HepG2 (cell line): ENCODE measurements around the gene VCL. TPM values are rescaled to one million over a fixed set of nuclear protein-coding genes. Genes with fewer than 3 reads are reported as not detected.

Experiments used
- ATAC-seq: fragments of 200-7000 bp; cut with Tn5 transposase; 3 replicates; pipeline ENCODE4 v1.9.1; 2020; ENCODE audit warnings: mild to moderate bottlenecking, moderate library complexity
- BruUV-seq: library from RNA; stranded (reverse); fragments of 400-500 nt; replicated peaks from 2 replicates; lab custom pipeline; 2021; lab: Mats Ljungman, UMichigan
- CTCF ChIA-PET: fragments of 300-600 bp; formaldehyde crosslinking; extraction: SDS; loops from one replicate; lab custom pipeline; 2021; ENCODE audit warnings: low total read pairs, inconsistent platforms, low intra/inter-chr PET ratio; lab: Yijun Ruan, JAX
- POLR2A ChIA-PET: fragments of 350-600 bp; sonication (Branson Sonifier 250); formaldehyde crosslinking; loops from one replicate; lab custom pipeline; 2020; ENCODE audit warnings: antibody characterized with exemption, inconsistent platforms; lab: Yijun Ruan, JAX
- DNase-seq: peaks from one replicate; pipeline ENCODE4 v3.0.0-alpha.2; 2015; ENCODE audit warnings: low spot score
- FAIRE-seq: peaks from 3 replicates; lab custom pipeline; 2011; peaks lifted over from hg19 to GRCh38; lab: Jason Lieb, UNC
- H2AFZ ChIP-seq: one replicate; pipeline ENCODE4 v1.6.1; 2011; ENCODE audit warnings: low read length, inconsistent platforms
- H3K27ac ChIP-seq: fragments of 300-600 bp; 3 replicates; pipeline ENCODE4 v1.8.0; 2011; ENCODE audit warnings: mixed run types, mild to moderate bottlenecking, mixed read lengths, low read length, inconsistent platforms; ENCODE audit not compliant: insufficient read depth; ENCODE audit errors: extremely low read length
- H3K27me3 ChIP-seq, 2 experiments: fragments of 200-600 bp in 1 of 2; 2 replicates in 1 of 2; 3 replicates in 1 of 2; pipeline versions ENCODE4 v1.6.0 to v1.8.0; 2011; ENCODE audit warnings: low read length in 2 of 2, mild to moderate bottlenecking in 2 of 2, moderate library complexity in 2 of 2, inconsistent platforms in 1 of 2; ENCODE audit not compliant: insufficient read depth in 2 of 2, control insufficient read depth in 1 of 2
- H3K36me3 ChIP-seq, 2 experiments: fragments of 200-600 bp in 1 of 2; replicated peaks in 1 of 2; 2 replicates in 1 of 2; 3 replicates in 1 of 2; pipeline versions ENCODE4 v1.5.1 to v1.8.0; 2011; ENCODE audit warnings: low read length in 2 of 2, inconsistent platforms in 1 of 2; ENCODE audit not compliant: insufficient read depth in 2 of 2, control insufficient read depth in 1 of 2
- H3K4me1 ChIP-seq: 2 replicates; pipeline ENCODE4 v1.5.1; 2012; ENCODE audit warnings: low read length, inconsistent platforms; ENCODE audit not compliant: insufficient read depth
- H3K4me2 ChIP-seq: 2 replicates; pipeline ENCODE4 v1.6.0; 2011; ENCODE audit warnings: low read depth, low read length, inconsistent platforms
- H3K4me3 ChIP-seq, 3 experiments: fragments of 200-600 bp in 1 of 3; sonication (generic), shearing (Covaris generic) in 1 of 3; replicated peaks in 1 of 3; 2 replicates each; pipeline ENCODE4 v1.5.1; 2011 to 2016; ENCODE audit warnings: low read length in 3 of 3, inconsistent platforms in 2 of 3, low read depth in 2 of 3, mild to moderate bottlenecking in 2 of 3, control low read depth in 1 of 3, mixed read lengths in 1 of 3; ENCODE audit not compliant: insufficient read depth in 1 of 3
- H3K79me2 ChIP-seq: one replicate; pipeline ENCODE4 v1.6.1; 2011; ENCODE audit warnings: low read length, inconsistent platforms; ENCODE audit not compliant: insufficient read depth
- H3K9ac ChIP-seq: 2 replicates; pipeline ENCODE4 v1.6.0; 2011; ENCODE audit warnings: mild to moderate bottlenecking, low read depth, low read length, inconsistent platforms; ENCODE audit not compliant: insufficient read depth
- H3K9me3 ChIP-seq: 2 replicates; pipeline ENCODE4 v1.5.1; 2012; ENCODE audit warnings: mild to moderate bottlenecking, low read length
- H4K20me1 ChIP-seq: 2 replicates; pipeline ENCODE4 v1.6.0; 2011; ENCODE audit warnings: inconsistent platforms, mild to moderate bottlenecking, low read length, moderate library complexity; ENCODE audit not compliant: insufficient read depth
- ETV5 ChIP-seq: IDR thresholded peaks from 2 replicates; pipeline ENCODE4 v1.6.1; 2018; ENCODE audit warnings: missing biosample characterization, missing genetic modification reagents, inconsistent platforms, borderline replicate concordance
- KAT2B ChIP-seq: fragments of 150-350 bp; IDR thresholded peaks from 2 replicates; pipeline ENCODE4 v1.6.1; 2014; ENCODE audit warnings: low read depth, low read length, borderline replicate concordance
- POGZ ChIP-seq: sonication (generic); formaldehyde crosslinking; IDR thresholded peaks from 2 replicates; pipeline ENCODE4 v1.4.0; 2020; ENCODE audit warnings: mild to moderate bottlenecking, missing genetic modification reagents
- TCF7 ChIP-seq: sonication (generic); IDR thresholded peaks from 2 replicates; pipeline ENCODE4 v1.6.1; 2016; ENCODE audit warnings: antibody characterized with exemption, low read depth
- TFE3 ChIP-seq: IDR thresholded peaks from 2 replicates; pipeline ENCODE4 v1.6.1; 2016
- ZNF512 ChIP-seq: sonication (generic); formaldehyde crosslinking; IDR thresholded peaks from 2 replicates; pipeline ENCODE4 v1.4.0; 2020; ENCODE audit warnings: mild to moderate bottlenecking, missing genetic modification reagents
- ZNF563 ChIP-seq: sonication (generic); formaldehyde crosslinking; IDR thresholded peaks from 2 replicates; pipeline ENCODE4 v1.8.0; 2022; ENCODE audit warnings: mild to moderate bottlenecking, moderate library complexity, missing genetic modification reagents
- WGBS: methylation state at CpG from one replicate; pipeline ENCODE4 v1.1.6; 2017; ENCODE audit warnings: low lambda C conversion rate; 5-methylcytosine and 5-hydroxymethylcytosine counted together
- in situ Hi-C: cut with HindIII; loops from 2 replicates; pipeline ENCODE4 v1.10.0; 2017; ENCODE audit warnings: low pct_unique_long_range_greater_than_20kb; ENCODE audit not compliant: extremely low pct_ligation_motif_present
- intact Hi-C: fragments of 100-400 bp; cut with micrococcal nuclease; formaldehyde crosslinking; loops from one replicate; pipeline ENCODE4 v1.10.0; 2022; ENCODE audit not compliant: unreplicated experiment
- polyA plus RNA-seq, 8 experiments: library from polyadenylated mRNA; depleted of rRNA in 3 of 8; stranded (reverse) in 7 of 8; unstranded in 1 of 8; fragments of >200 nt; fragmentation: Illumina TruSeq in 4 of 8; extraction: Trizol in 4 of 8; gene quantifications; 2 replicates each; pipeline versions ENCODE4 v1.2.1 to v1.2.3, GENCODE V29; 2011 to 2016; ENCODE audit warnings: low read depth in 4 of 8, missing spikeins in 1 of 8, mixed read lengths in 1 of 8; ENCODE audit not compliant: insufficient read depth in 1 of 8
- total RNA-seq, 5 experiments: library from RNA; depleted of rRNA; stranded (reverse); fragments of >200 nt; fragmentation: Illumina TruSeq; extraction: Trizol; gene quantifications; 2 replicates each; pipeline ENCODE4 v1.2.3, GENCODE V29; 2016; ENCODE audit warnings: low read depth in 1 of 5
- TF ChIP-seq, protein P1 (sequence below): sonication (generic); formaldehyde crosslinking; IDR thresholded peaks from 2 replicates; pipeline ENCODE4 v1.5.0; 2020; ENCODE audit warnings: missing genetic modification reagents

VCL gene
- total and polyA plus RNA-seq, 2 of the 13 experiments (the other 11 are each of a cell fraction or from before 2014, with no cell fraction given), result 17.3 to 26.9 TPM

DNA sequence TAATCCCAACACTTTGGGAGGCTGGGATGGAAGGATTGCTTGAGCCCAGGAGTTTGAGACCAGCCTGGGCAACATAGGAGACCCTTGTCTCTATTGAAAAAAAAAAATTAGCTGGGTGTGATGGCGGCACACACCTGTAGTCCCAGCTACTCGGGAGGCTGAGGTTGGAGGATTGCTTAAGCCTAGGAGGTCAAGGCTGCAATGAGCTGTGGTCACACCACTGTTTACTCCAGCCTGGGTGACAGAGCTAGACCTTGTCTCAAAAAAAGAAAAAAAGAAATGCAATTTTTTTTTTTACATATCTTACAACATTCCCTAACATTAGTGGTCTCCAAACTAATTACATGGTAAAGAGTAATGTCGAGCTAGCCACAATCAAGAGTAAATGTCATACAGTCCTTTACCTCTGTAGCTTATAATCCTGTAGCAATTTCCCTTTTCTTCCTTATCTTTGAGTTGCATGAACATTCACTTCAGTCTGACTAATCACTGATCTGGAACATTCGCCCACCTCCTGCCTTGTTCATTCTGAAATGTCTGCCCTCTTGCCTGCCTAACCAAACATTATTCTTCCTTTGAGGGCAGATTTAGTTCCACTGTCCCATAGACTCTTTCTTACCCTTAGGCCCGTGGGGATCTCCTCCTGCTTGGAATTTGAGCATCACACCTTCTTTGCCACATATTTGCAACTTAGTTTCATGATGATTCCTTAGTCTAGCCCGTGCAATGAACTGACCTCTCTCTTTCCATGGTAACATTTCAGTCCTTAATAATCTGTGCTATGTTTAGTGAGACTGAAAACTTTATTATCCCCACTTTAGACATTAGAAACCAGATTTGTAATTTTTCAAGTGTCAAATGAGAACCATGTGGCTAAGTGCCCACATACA is 4.8 kb upstream of the VCL start (continued):
- TF ChIP-seq ETV5 (CRISPR knock-in tag) (no peak), ZNF563 (CRISPR knock-in tag) (no peak)

DNA sequence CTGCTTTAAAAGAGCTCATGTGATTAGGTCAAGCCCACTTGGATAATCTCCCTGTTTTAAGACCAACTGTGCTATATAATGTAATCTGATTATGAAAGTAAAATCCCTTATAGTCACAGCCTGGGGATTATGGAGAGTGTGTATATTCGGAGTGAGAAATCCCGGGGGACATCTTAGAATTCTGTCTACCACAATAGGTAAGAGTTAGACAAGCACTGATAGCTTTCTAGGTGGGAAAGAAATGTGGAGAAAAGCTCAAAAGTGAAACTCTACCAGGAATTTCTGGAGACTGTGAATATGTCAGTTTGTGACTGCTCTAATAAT is 2.9 kb upstream of the VCL start:
- intact Hi-C loops, result no loop called here
- no peak for ATAC-seq
- no peak overlapping the region; a peak in 1 of 6 replicates for H3K4me3 ChIP-seq
- peaks cover 36% of the 10 kb centered on the region for H3K4me1 ChIP-seq
- no peaks in the 10 kb centered on the region for H3K9me3 ChIP-seq
- H3K4me2 ChIP-seq, result peak overlapping the region; percentile 34
- no peak for DNase-seq
- H4K20me1 ChIP-seq, result no peaks in the 10 kb centered on the region
- H3K9ac ChIP-seq, result no peak overlapping the region
- no peaks in the 10 kb centered on the region; a peak in 1 of 5 replicates for H3K27me3 ChIP-seq
- ChIA-PET POLR2A (interaction anchor here (1.2 kb wide), 1 partner anchor 54 kb away, joined by 3 read pairs; no protein-coding TSS in a partner anchor), CTCF (no interaction called here)
- WGBS, result 4% methylated on average over 2 of the region's 2 CpGs
- no peak for TF ChIP-seq TFE3 (CRISPR knock-in tag)
- TF ChIP-seq, protein P1, sequence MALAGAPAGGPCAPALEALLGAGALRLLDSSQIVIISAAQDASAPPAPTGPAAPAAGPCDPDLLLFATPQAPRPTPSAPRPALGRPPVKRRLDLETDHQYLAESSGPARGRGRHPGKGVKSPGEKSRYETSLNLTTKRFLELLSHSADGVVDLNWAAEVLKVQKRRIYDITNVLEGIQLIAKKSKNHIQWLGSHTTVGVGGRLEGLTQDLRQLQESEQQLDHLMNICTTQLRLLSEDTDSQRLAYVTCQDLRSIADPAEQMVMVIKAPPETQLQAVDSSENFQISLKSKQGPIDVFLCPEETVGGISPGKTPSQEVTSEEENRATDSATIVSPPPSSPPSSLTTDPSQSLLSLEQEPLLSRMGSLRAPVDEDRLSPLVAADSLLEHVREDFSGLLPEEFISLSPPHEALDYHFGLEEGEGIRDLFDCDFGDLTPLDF (CRISPR knock-in tag), result no peak
- no peak for TF ChIP-seq ZNF512 (CRISPR knock-in tag)
- no peak for TF ChIP-seq TCF7
- TF ChIP-seq POGZ (CRISPR knock-in tag), result no peak
- TF ChIP-seq KAT2B, result no peak
- no TSS peak for BruUV-seq
- in situ Hi-C loops, result no loop called here
- H3K27ac ChIP-seq, result no peak overlapping the region
- H2AFZ ChIP-seq, result peak overlapping the region; percentile 91
- H3K36me3 ChIP-seq, result no peaks in the 10 kb centered on the region
- peaks cover 16% of the 10 kb centered on the region for H3K79me2 ChIP-seq
- no peak for FAIRE-seq
